ENCODE measurements around the gene HOXD9.

HOXD9 gene

DNA sequence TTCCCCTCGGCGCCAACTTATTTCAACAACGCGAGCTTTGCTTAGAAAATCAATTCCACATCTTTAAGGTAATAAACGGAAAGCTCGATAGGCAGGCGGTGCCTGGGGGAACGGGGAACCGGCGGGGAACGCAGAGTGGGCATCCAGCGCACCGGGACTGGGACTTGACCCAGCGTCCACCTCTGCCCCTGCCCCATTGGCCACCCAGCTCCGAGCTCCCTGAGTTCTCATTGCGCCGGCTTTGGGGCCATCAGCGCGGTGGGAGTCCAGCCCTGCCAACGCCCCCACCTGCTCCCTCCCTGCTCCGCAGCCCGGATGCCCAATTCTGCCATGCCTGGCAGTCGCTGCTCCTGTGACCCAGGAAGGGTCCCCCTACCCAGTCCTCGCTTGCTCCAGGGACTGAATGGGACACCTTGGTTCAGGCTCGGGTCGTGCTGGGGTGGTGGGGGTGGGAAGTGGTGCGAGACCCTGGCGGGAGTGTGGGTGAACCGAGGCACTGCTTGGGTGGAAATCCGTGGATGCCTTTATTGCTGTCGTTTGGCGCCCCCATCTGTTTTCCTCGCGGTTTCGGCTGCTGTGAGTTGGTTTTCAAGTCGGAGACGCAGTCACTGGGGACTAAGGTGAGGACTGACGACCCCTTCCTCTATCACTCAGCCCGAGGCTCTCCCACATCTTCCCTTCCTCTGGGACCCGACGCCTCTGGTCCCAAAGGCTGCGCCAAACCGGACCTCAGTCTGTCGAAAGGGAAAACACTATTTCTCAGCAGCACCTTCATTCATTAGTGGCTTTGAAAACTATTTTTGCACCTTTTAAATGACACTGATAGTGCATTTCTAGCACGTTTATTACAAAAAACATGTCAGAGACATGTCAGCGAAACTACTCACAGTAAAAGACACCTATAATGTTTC, 36.4 kb upstream of the HOXD9 start:
- in situ Hi-C loops (cut with HindIII; ENCODE audit: low sequenced_read_pairs), result no loop called here

DNA sequence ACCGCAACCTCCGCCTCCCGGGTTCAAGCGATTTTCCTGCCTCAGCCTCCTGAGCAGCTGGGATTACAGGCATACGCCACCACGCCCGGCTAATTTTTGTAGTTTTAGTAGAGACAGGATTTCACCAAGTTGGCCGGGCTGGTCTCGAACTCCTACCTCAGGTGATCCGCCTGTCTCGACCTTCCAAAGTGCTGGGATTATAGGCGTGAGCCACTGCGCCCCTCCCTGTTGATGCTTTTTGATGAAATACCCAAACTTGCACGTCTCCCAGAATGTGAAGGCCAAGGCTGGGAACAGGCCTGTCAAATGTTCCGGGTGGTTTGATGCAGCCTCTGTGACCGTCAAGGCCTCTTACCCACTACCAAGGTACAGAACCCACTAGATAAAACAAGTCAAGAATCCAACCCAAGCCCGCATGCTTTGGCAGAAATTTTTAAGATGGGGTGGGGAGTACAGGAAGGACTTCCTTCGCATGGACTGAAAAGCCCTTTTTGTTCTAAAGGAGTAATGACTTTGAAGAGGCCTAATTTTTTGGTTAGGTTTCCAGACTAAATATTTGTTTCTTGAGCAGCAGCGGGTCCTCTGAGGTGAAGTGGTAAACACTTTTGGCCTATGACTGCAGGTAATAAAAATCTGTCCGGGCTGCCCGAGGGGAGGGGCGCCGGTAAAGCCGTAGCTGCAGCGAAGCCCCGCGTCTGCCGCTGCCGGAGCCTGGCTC, 35.0 kb upstream of the HOXD9 start:
- in situ Hi-C loops (cut with HindIII; ENCODE audit: low sequenced_read_pairs), result no loop called here

DNA sequence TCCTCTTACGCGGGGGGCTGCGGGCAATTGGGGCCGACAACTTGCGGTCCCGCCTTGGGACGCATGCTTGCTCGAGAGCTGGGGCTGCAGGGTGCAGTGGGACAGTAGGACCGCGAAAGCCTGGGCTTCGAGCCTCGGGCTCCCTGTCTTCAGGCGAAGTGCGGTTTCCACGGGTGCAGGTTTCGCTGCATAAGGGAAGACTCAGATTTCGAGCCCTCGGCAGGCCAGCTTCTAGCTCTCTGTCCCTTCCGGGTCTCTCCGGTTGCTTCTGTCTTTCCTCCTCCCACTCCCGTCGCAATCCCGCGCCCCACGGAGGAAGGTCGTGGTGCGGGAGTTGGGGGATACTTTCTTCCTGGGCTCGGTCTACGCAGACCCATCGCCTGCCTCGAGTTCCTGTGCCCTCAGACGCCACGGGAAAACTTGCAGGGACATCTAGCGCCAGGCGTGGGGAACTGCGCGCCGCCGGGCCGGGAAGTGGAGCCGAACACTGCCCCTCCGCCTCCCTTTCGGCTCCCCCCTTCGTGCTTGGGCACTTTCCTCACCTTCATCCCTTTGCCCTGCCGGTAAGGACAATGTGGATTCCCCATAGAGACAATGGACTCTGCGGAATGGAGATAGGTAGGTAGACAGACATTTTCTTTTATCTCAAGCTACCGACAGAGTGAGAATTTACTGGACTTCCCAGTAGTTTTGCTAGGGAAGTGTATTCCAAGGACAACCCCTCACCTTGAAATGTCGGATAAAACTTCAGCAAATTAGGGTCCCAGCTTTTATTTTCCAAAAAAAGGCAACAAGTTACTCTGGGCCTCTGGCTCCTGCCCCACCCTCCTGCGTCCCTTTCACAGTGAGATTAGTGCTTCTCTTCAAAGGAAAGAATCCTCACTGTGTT, 34.2 kb upstream of the HOXD9 start:
- in situ Hi-C loops (cut with HindIII; ENCODE audit: low sequenced_read_pairs), result no loop called here

DNA sequence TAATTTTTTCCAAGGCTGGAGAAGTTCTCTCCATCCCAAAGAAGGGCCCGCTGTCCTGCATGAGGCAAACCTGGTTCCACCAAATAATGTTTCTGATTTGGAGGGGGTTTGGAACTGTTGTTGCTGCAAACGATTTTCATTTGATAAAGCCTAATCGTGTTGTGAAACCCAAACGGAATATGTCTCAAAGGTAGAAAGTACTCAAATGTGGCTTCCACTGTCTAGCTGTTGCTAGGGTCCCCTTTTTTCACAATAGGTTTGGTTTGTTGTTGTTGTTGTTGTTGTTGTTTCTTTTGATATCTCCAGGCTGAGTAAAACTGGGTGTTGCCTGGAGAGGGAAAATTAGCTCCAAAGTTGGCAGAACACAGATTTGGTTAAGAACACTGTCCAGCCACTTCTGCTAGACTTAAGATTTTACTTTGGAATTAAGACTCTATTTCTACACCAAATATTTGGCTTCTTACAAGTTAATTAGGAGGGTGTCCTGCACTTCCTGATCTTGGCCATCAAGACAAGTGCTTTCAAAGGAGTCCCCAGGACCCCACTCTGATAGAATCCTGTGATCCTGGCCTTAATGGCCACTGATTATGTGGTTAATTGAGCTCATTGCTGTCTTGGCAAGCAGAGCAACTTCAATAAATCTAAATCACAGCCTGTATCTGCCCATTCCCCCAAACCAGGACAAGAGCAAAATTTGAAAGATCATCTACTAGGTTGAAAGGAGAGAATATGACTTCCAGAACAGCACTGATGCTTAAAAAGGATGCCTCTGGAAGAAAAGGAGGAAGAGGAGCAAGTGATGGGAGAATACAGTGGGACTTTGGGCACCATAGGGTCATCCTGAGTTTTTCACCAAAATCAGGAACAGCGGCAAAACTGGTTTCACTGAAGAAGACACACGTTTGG, 33.3 kb upstream of the HOXD9 start:
- in situ Hi-C loops (cut with HindIII; ENCODE audit: low sequenced_read_pairs), result no loop called here

DNA sequence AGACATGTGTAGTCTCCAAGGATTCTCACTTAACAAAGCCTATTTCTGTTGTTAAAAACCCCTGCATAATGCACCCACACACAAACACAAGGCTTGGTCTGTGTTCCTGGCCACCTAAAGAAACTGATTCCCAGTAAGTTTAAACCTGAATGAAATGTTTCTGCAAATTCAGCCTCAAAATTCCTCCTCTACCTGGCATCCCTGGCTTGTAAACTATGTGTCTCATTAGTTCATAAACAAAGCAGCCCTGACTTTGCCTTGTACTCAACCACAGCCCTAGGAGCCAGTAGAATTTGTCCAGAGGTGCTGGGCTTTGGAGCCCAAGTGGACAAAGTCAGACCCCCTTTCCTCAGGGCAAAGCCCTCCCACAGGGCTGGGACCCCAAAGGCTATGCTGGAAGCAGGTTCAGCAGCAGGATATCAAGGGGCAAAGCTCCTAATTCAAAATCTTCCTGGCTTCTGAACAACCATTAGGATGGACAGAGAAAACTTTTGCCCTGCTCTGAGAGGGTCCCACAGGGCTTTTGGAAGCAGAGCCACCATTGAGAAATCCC, 32.6 kb upstream of the HOXD9 start:
- in situ Hi-C loops (cut with HindIII; ENCODE audit: low sequenced_read_pairs), result loop anchor here (5.0 to 10.0 kb wide), 3 partner anchors 98 to 615 kb away; no protein-coding TSS in a partner anchor

DNA sequence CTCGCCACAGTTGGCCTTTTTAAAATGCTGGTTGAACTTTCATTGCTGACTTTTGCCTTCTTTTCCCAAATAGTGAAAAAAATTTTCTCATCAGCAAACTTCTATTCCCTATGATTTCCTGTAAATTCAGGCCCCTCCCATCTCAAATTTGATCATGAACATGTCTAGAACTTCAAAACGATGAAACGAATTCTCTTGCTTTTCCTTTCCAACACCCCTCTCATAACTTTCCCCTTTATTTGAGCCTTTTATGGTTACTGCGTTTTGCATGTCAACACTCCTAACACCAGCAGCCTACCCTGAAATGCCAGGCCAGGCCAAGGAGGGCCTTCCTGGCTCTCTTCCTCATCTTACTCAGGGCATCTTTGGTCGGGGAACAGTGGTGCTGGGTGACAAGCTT, 31.7 kb upstream of the HOXD9 start:
- in situ Hi-C loops (cut with HindIII; ENCODE audit: low sequenced_read_pairs), result loop anchor here (5.0 to 10.0 kb wide), 3 partner anchors 99 to 616 kb away; no protein-coding TSS in a partner anchor

DNA sequence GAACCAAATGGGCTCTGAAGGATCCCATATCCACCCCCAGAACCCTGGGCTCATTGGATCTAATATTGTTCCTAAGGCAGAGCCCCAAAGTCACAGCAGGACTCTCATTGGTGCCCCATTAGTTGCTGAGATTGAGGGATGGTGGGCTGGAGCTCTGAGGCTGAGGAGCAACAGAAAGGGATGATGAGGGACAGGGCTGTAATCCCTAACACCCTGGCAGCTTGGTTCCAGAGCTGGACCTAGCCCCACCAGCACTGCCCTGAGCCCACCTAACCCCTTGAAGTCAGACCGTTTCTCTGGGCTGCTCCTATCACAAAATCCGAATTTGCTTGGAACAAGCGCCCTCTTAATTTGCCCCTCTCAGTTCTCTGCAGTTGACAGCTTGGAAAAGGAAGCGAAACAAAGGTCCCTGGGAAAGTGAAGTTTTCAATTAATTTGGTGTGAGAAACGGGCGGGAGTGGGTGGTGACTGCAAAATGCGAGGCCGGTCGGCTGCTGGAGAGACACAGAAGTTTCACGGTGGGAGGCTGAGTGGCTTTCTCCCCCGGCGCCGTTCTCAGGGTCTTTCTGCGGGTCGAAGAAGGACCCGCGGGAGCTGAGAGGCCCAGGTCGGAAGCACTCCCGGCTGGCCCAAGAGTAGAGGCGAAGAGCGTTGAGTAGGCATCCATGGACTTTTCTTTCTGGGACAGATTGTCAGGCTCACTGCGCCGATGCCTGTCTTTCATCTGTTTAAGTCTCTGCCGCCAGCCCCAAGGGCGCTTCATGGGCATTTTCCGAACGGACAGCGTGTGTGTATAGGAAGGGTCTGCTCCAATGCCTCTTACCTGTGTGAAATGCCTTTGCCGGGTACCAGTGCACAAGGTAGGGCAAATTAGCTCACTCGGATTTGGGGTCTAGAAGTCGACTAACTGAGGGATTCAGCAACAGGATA, 30.9 kb upstream of the HOXD9 start:
- in situ Hi-C loops (cut with HindIII; ENCODE audit: low sequenced_read_pairs), result loop anchor here (5.0 to 10.0 kb wide), 3 partner anchors 99 to 617 kb away; no protein-coding TSS in a partner anchor

DNA sequence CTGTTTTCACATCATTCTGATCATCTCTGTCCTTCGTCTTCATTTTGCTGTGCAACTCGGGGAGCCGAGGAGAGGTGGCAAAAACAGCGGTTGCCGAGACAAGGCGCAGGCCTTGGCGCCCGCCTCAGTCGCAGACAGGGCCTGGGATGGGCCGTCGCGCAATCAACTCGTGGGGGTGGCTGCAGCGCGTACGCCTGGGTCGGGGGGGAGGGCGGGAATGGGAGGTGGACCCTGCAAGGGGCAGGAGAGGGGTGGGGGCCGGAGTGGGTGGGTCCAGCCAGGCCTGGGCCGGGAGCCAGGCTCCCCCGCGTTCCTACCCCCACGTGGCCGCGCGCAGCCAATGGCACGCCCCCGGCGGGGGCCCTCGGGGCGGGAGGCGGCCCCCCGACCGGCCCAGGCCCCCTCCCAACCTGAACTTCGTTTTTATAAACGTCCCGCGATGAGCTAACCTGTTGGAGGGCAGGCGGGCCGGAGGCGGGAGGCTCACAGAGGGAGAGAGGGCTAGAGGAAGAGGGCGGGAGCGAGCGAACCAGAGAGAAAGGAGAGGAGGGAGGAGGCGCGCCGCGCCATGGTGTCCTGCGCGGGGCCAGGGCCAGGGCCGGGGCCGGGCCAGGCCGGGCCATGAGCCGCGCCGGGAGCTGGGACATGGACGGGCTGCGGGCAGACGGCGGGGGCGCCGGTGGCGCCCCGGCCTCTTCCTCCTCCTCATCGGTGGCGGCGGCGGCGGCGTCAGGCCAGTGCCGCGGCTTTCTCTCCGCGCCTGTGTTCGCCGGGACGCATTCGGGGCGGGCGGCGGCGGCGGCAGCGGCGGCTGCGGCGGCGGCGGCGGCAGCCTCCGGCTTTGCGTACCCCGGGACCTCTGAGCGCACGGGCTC, 30.0 kb upstream of the HOXD9 start, which contains the start of gene HOXD13:
TSS of gene HOXD13 (plus strand) at position 452 of the 875 bp plus-strand sequence. CDS start at position 622, 170 bp downstream.
- in situ Hi-C loops (cut with HindIII; ENCODE audit: low sequenced_read_pairs), result loop anchor here (5.0 to 10.0 kb wide), 3 partner anchors 100 to 618 kb away; no protein-coding TSS in a partner anchor

DNA sequence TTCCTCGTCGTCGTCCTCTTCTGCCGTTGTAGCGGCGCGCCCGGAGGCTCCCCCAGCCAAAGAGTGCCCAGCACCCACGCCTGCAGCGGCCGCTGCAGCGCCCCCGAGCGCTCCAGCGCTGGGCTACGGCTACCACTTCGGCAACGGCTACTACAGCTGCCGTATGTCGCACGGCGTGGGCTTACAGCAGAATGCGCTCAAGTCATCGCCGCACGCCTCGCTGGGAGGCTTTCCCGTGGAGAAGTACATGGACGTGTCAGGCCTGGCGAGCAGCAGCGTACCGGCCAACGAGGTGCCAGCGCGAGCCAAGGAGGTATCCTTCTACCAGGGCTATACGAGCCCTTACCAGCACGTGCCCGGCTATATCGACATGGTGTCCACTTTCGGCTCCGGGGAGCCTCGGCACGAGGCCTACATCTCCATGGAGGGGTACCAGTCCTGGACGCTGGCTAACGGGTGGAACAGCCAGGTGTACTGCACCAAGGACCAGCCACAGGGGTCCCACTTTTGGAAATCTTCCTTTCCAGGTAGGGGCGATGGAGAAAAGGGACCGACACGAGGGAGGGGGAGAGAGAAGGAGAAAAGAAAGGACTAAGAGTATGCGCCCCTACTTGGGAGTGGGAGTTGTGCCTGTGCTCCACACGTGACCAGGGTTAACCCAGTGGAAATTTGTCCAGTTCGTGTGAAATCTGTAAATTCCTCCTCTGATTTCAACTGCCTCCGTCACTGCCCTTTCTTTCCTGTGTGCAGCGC, 29.2 kb upstream of the HOXD9 start:
- in situ Hi-C loops (cut with HindIII; ENCODE audit: low sequenced_read_pairs), result loop anchor here (5.0 to 10.0 kb wide), 3 partner anchors 101 to 619 kb away; no protein-coding TSS in a partner anchor

DNA sequence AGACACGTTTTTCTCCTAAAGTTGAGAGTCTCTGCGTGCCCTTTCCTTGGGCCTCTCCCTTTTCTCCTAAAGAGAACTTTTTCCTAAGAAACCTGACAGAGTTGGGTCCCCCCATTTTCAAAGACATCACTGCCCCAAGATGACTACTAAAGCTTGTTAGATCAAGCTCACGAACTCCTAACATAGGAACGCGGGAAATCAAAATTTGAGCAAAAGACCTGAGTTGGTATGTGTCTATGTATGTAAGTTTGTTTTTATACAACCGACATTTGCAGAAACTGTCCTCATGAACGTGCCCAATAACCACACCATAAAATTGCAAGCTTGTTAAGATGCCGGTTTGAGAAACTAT, 28.6 kb upstream of the HOXD9 start:
- in situ Hi-C loops (cut with HindIII; ENCODE audit: low sequenced_read_pairs), result loop anchor here (5.0 to 10.0 kb wide), 3 partner anchors 102 to 619 kb away; no protein-coding TSS in a partner anchor

DNA sequence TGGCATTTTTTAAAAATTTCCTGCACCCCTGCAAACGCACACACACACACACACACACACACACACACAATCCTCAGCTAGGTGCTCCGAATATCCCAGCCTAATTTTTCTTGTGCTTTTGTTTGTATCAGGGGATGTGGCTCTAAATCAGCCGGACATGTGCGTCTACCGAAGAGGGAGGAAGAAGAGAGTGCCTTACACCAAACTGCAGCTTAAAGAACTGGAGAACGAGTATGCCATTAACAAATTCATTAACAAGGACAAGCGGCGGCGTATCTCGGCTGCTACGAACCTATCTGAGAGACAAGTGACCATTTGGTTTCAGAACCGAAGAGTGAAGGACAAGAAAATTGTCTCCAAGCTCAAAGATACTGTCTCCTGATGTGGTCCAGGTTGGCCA, 28.2 kb upstream of the HOXD9 start:
- in situ Hi-C loops (cut with HindIII; ENCODE audit: low sequenced_read_pairs), result loop anchor here (5.0 to 10.0 kb wide), 3 partner anchors 102 to 620 kb away; no protein-coding TSS in a partner anchor

DNA sequence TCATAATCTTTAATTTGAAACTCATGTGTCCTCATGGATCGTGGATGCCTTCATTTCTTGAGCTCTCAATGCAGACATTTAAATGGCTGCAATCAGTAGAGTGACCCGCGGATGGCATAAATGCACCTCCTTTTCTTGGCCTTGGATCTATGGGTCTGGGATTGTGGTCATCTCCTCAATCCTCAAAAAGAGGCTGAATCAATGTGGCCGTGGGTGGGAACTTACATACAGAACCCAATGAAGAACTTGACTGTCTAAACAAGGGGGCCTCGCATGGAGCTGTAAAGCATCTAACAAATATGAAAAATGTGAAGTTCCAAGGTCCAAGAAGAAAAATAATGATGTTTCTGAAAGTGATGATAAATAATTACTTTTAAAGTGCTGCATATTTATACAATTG, 27.1 kb upstream of the HOXD9 start:
- in situ Hi-C loops (cut with HindIII; ENCODE audit: low sequenced_read_pairs), result loop anchor here (10.0 kb wide), 1 partner anchor 621 kb away; no protein-coding TSS in a partner anchor

DNA sequence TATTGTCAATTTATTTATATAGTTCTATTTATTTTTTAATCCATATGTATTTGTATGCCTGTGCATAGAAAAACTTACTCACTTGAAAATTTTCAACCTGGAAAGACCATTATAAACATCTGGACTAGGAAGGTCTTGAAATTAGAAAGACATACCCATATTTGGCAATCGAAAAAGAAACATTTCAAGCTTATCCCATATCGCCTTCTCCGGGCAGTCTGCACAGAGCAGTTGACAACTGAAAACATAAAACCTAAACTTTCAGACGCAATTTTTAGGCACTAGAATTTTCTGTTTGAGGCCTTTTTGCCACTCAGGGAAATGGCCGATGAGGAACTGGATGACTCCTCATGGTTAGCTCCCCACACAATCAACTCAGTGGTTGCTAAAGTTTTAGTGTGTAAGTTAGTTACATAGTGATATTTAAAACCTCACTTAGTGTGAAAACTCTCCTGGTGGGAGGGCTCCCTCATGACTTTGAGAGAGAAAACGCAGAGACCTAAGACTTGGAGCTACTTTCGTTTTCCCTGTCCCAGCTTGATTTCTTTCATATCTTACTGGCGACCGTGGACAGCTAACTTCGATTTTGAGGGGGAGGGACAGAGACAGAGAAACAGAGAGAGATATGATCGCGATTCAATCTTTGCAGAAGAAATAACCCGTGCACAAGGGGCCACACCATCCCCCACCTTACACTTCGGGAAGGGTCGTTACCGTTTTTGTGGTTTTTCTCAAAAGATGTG, 26.1 kb upstream of the HOXD9 start:
- in situ Hi-C loops (cut with HindIII; ENCODE audit: low sequenced_read_pairs), result loop anchor here (10.0 kb wide), 1 partner anchor 622 kb away; no protein-coding TSS in a partner anchor

DNA sequence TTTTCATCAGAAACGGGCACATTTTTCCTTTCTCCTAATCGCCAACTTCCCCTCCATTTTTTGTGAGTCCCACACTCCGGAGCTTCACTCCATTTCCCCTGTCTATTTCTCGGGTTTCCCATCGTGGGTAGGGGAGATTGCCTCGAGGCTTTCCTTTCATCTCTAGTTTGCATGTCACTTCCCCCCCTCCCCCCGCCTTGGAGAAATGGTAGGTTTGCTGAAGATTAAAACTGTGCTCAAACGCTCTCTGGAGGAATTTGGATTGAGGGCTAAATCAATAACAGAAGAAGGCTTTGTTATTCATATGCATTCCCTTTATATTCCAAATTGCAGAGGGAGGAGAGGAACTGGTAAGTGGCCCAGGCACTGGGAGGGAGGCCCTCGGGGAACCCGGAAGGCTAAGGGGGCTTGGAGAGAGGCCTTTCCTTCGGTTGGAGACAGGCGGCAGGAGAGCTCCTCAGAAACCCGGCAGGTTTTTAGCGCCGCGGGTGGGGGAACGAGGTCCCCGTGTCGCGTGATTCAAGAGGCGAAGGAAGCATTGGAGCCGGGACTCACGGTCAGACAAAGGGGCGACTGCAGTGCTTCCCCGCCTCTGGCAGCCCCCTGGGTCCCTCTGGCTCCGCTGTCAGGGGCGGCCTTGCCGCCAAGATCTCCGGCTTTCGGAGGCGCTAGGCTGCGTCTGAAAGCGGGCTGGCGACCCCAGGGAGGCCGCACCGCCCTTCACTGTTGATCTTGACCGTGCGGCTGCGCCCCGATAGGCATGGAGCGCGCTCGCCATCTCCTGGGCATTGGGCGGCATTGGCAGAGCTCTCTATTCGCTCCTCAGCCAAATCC, 25.3 kb upstream of the HOXD9 start:
- in situ Hi-C loops (cut with HindIII; ENCODE audit: low sequenced_read_pairs), result loop anchor here (10.0 kb wide), 1 partner anchor 622 kb away; no protein-coding TSS in a partner anchor
